ENCODE measurements around the gene RNF111. TPM values are rescaled to one million over a fixed set of nuclear protein-coding genes. Genes with fewer than 3 reads are reported as not detected.

Gene RNF111
- 39.8 TPM for total RNA-seq
- long read RNA-seq, full-length matches to known transcripts = 1 of 44 reads
- long read RNA-seq, partial matches to known transcripts = 13 of 44 reads
- long read RNA-seq, other reads (novel, unspliced or antisense) = 30 of 44 reads

DNA sequence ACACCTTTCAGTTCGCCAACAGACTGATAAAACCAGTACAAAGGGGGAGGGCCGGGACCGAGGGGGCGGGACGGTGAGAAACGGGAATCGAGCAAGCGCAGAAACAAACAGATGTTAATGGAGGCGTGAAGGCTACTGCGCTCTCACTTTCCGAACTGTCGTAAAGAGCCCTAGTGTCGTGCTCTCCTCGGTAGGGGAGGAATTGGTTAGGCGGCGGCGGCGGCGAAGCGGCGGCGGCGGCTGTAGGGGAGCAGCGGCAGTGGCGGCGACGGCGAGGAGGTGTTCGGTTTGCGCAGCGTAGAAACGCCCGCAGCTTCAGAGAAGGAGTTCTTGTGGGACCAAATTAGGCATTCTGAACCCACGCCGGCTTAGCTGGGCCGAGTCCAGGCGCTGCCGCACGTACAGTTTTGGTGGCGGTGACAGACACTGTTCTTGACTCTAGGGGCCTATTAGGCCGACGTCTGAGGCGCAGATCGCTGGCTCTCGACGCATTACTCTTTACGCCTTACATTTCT lies at the start of gene RNF111:
Gene RNF111, plus strand, starts transcription at position 173 of the 515 bp plus-strand sequence. CDS start 43,160 bp downstream, outside the sequence.
- TF ChIP-seq, protein P1, sequence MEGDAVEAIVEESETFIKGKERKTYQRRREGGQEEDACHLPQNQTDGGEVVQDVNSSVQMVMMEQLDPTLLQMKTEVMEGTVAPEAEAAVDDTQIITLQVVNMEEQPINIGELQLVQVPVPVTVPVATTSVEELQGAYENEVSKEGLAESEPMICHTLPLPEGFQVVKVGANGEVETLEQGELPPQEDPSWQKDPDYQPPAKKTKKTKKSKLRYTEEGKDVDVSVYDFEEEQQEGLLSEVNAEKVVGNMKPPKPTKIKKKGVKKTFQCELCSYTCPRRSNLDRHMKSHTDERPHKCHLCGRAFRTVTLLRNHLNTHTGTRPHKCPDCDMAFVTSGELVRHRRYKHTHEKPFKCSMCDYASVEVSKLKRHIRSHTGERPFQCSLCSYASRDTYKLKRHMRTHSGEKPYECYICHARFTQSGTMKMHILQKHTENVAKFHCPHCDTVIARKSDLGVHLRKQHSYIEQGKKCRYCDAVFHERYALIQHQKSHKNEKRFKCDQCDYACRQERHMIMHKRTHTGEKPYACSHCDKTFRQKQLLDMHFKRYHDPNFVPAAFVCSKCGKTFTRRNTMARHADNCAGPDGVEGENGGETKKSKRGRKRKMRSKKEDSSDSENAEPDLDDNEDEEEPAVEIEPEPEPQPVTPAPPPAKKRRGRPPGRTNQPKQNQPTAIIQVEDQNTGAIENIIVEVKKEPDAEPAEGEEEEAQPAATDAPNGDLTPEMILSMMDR (IDR thresholded peaks at IDR 0.05) = no peak

DNA sequence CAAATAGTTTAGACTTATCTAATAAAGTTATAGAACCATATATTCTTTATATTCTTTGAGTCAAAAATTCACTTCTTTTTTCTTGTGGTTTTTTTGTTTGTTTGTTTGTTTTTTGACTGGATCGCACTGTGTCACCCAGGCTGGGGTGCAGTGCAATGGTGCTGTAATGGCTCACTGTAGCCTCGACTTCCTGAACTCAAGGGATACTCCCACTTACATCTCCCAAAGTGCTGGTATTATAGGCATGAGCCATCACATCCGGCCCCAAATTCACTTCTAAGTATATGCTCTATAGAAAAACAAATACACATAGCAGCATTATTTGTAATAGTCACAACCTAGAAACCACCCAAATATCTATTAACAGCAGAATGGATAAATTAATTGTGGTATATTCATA lies 40.3 kb upstream of the RNF111 start:
- no peak for ATAC-seq

More for the DNA sequence above, at the start of gene RNF111:
- Histone ChIP-seq H3K27me3 (ENCODE audit: low read depth) (no peaks in the 10 kb centered on the region), H3K27ac (peak within 1 kb of the TSS; percentile 88), H3K36me3 (peaks cover 14% of the 10 kb centered on the region), H3K4me1 (peaks cover 25% of the 10 kb centered on the region), H3K9me3 (no peaks in the 10 kb centered on the region), H3K4me3 (peak within 1 kb of the TSS; percentile 98)
- ATAC-seq = peak; percentile 98 to 99
- intact Hi-C loops (cut with DNase I) = loop anchor here (10.0 kb wide), 1 partner anchor 507 kb away; no protein-coding TSS in a partner anchor
- DNase-seq = peak; percentile 91

DNA sequence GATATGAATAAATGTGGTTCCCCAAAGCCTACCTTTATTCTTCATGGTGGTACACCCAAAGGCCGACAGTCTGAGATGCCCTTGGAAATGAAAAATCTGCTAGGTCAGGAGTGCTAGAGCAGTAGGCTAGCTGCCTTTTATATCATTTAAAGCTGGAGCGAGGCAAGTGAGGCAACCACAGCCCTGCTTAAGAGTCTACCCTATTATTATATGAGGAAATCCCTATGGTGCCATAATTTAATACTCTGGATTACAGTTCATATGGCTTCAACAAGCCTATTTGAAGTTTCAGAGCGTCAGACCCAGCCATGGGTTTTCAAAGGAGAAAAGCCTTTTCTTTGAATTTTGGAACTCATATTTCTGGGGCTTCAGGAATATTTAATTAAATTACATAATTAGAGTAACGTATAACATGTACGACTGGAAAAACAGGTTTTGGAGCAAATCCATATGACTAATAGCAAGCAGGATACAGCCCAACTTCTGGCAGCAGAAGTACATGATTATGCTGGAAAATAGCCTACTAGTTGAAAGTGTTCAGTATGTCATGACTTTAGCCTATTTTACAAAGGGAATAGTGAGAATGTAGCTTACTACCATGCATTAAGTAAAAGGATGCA lies 36.0 kb upstream of the RNF111 start:
- Histone ChIP-seq H3K4me3 (no peak overlapping the region), H3K27me3 (ENCODE audit: low read depth) (no peaks in the 10 kb centered on the region), H3K27ac (no peak overlapping the region), H3K4me1 (peaks cover 11% of the 10 kb centered on the region), H3K36me3 (no peaks in the 10 kb centered on the region), H3K9me3 (no peaks in the 10 kb centered on the region)
- no peak for DNase-seq
- TF ChIP-seq, protein P1 (IDR thresholded peaks at IDR 0.05) = no peak
- ATAC-seq = peak; percentile 51 to 55
- intact Hi-C loops (cut with DNase I) = no loop called here

More for the DNA sequence above, 40.3 kb upstream of the RNF111 start:
- intact Hi-C loops (cut with DNase I) = no loop called here
- TF ChIP-seq, protein P1 (IDR thresholded peaks at IDR 0.05) = no peak
- Histone ChIP-seq H3K9me3 (no peaks in the 10 kb centered on the region), H3K27me3 (ENCODE audit: low read depth) (no peaks in the 10 kb centered on the region), H3K4me3 (no peak overlapping the region), H3K27ac (no peak overlapping the region), H3K36me3 (no peaks in the 10 kb centered on the region), H3K4me1 (peaks cover 6% of the 10 kb centered on the region)
- no peak for DNase-seq

DNA sequence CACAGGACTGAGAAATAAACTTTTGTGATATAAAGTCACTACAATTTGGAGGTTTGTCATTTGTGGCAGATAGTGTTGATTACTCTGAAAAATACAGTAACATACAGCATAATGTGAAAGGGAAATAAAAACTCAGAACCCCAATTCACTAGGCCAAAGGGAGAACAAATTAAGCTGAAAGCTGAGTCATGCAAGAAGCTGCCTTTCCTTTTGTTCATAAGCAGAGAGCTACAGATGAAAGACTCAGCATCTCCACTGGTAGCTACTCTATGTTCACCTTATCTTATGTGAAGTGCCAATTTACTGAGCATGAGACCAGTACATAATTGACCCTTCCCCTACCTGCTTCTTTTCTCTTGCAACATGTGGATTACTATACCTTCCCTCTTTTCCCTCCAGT lies 34.7 kb upstream of the RNF111 start:
- no peaks in the 10 kb centered on the region for H3K36me3 ChIP-seq
- DNase-seq (no peak), ATAC-seq (no peak)
- H3K4me1 ChIP-seq = peaks cover 11% of the 10 kb centered on the region
- TF ChIP-seq, protein P1 (IDR thresholded peaks at IDR 0.05) = no peak
- no peaks in the 10 kb centered on the region for H3K9me3 ChIP-seq
- H3K4me3 ChIP-seq = no peak overlapping the region
- intact Hi-C loops (cut with DNase I) = no loop called here
- no peaks in the 10 kb centered on the region for H3K27me3 ChIP-seq (ENCODE audit: low read depth)
- no peak overlapping the region for H3K27ac ChIP-seq

DNA sequence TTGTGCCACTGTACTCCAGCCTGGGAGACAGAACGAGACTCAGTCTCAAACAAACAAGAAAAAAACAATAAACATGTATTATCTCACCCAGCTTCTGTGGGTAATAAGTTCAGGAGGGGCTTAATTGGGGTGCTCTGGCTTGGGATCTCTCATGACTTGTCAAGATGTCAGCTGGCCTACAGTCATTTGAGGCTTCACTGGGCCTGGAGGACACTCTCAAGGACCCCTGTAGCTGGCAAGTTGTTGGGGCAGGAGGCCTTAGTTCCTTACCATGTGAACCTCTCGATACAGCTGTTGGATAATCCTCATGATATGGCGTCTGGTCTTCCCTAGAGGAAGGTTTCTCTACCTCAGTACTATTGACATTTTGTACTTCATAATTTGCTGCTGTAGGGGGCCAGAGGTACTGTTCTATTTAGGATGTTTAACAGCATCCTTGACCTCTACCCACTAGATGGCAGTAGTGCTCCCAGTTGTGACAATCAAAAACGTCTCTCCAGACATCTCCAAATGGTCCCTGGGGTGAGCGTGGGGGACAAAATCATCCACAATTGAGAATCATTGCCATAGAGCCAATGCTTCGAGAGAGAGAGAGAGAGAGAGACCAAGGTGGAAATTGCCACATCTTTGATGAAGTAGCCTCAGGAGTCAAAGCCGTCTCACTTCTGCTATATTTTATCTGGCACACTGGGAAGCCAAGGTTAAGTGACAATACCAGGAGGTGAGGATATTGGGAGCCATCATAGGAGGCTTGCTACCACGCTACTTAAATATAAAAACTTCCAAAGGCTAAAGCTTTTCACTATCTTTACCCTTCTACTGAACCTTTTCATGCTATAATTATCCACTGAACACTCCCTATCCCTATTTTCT lies 30.1 kb upstream of the RNF111 start:
- Histone ChIP-seq H3K27me3 (ENCODE audit: low read depth) (no peaks in the 10 kb centered on the region), H3K36me3 (no peaks in the 10 kb centered on the region), H3K4me1 (peaks cover 4% of the 10 kb centered on the region), H3K27ac (no peak overlapping the region), H3K9me3 (no peaks in the 10 kb centered on the region), H3K4me3 (no peak overlapping the region)
- ATAC-seq (peak; percentile 81 to 88), DNase-seq (no peak)
- TF ChIP-seq, protein P1 (IDR thresholded peaks at IDR 0.05) = peak; percentile 77
- intact Hi-C loops (cut with DNase I) = no loop called here
